Stimulated activated memory B cell treated with anti-CD40 and anti-IgM and Interleukin-4, amounts not matched to agents 10 μg/mL and 1 μg/mL and 100 μg/mL, for 72 hours (primary cell): ENCODE data around the gene DMRTB1.

Source experiments
- ATAC-seq: fragments of 150-1000 bp; cut with Tn5 transposase; 2 replicates; pipeline ENCODE4 v1.10.0; 2021
- H3K27ac Mint-ChIP-seq: one replicate; pipeline ENCODE4 v1.8.0; 2022; ENCODE audit warnings: mild to moderate bottlenecking, mixed read lengths
- H3K27me3 Mint-ChIP-seq: one replicate; pipeline ENCODE4 v1.8.0; 2022; ENCODE audit warnings: mixed read lengths
- H3K36me3 Mint-ChIP-seq: one replicate; pipeline ENCODE4 v1.8.0; 2022; ENCODE audit warnings: mixed read lengths
- H3K4me1 Mint-ChIP-seq: one replicate; pipeline ENCODE4 v1.8.0; 2022; ENCODE audit warnings: mixed read lengths
- H3K4me3 Mint-ChIP-seq: one replicate; pipeline ENCODE4 v1.8.0; 2022; ENCODE audit warnings: mild to moderate bottlenecking, moderate library complexity, mixed read lengths
- H3K9me3 Mint-ChIP-seq: one replicate; pipeline ENCODE4 v1.8.0; 2022; ENCODE audit warnings: mixed read lengths

DMRTB1 gene

DNA sequence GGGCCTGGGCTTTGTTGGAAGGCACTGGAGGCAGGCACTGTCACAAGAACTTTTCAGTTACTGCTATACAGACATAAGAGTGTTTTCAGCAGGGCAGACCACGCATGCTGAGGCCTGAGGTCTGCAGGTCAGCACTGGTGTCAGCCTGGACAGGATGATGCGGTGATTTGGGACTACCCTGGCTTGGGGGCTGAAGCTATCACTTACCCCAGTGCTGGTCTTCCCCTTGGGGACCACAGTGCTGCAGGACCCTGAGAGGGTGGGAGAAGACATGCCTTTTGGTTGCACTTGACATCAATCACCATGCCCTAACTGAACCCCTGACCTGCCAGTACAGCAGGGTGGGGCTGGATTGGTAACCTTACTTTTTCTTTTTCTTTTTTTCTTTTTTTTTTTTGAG lies 9.2 kb downstream of the DMRTB1 start:
- H3K4me3 Mint-ChIP-seq, result no peak overlapping the region
- H3K27ac Mint-ChIP-seq, result no peak overlapping the region
- no peaks in the 10 kb centered on the region for H3K36me3 Mint-ChIP-seq
- H3K4me1 Mint-ChIP-seq, result no peaks in the 10 kb centered on the region
- H3K27me3 Mint-ChIP-seq, result peaks cover 13% of the 10 kb centered on the region
- H3K9me3 Mint-ChIP-seq, result no peaks in the 10 kb centered on the region
- no peak for ATAC-seq

DNA sequence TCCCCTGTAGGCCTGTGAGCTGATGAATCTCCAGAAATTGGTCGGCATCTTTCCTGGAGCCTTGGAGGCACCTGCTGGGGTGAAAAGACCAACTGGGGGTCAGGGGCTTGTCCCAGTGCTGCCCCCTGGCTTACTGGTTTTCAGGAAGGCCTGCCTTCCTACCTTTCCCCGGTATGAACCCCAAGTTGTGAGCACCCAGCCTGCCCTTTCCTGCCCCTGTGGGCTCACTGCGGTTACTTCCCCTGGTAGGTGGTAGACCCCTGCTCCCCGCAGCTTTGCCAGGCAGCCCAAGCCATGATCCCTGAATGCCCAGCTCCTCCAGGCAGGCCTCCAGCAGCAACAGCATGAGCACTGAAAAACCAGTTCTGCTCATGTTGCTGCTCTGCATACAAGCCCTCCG lies 10.2 kb downstream of the DMRTB1 start:
- H3K9me3 Mint-ChIP-seq, result no peaks in the 10 kb centered on the region
- no peaks in the 10 kb centered on the region for H3K36me3 Mint-ChIP-seq
- no peaks in the 10 kb centered on the region for H3K4me1 Mint-ChIP-seq
- no peak overlapping the region for H3K4me3 Mint-ChIP-seq
- no peak overlapping the region for H3K27ac Mint-ChIP-seq
- no peak for ATAC-seq
- H3K27me3 Mint-ChIP-seq, result peaks cover 13% of the 10 kb centered on the region

DNA sequence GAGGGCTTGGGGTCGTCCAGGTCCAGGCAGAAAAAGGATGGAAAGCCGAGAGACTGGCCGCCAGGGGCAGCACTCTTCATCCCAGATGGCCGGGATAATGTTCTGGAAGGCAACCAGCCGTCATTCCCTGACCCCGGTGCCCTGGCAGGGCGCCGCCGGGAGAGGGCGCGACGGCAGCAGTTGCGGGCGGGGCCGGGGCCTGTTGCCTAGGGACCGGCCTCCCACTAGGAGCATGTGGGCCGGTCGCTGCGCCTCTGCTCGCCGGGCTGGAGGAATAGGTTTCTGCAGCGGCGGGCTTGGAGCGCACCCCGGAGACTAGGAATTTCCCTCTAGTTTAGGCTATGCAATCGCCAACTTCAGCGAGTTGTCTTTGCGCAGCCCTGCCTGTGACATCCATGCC lies 11.0 kb downstream of the DMRTB1 start:
- H3K4me1 Mint-ChIP-seq, result no peaks in the 10 kb centered on the region
- H3K9me3 Mint-ChIP-seq, result no peaks in the 10 kb centered on the region
- no peak for ATAC-seq
- no peak overlapping the region for H3K27ac Mint-ChIP-seq
- H3K27me3 Mint-ChIP-seq, result peaks cover 13% of the 10 kb centered on the region
- no peaks in the 10 kb centered on the region for H3K36me3 Mint-ChIP-seq
- no peak overlapping the region for H3K4me3 Mint-ChIP-seq

DNA sequence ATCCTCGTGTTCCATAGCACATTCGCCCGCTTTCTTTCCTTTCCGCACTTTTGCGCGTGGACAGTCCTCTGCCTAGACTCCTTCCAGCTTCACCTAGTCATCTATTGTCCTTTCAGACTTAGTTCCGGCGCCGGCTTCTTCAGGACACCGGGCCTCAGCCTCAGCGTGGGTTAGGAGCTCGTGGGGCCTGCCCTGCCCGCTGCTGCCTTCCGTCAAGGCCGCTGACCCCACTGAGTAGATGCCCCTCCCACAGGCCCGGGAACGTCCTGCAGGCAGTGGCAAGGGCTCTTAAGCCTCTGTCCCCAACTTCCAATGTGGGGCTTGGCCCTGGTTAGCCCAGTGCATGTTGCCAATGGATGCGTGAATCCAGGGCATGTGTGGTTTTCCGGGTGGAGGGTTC lies 11.4 kb downstream of the DMRTB1 start:
- Mint-ChIP-seq H3K4me3 (no peak overlapping the region), H3K9me3 (no peaks in the 10 kb centered on the region), H3K27me3 (peaks cover 13% of the 10 kb centered on the region), H3K36me3 (no peaks in the 10 kb centered on the region), H3K27ac (no peak overlapping the region), H3K4me1 (no peaks in the 10 kb centered on the region)
- no peak for ATAC-seq

DNA sequence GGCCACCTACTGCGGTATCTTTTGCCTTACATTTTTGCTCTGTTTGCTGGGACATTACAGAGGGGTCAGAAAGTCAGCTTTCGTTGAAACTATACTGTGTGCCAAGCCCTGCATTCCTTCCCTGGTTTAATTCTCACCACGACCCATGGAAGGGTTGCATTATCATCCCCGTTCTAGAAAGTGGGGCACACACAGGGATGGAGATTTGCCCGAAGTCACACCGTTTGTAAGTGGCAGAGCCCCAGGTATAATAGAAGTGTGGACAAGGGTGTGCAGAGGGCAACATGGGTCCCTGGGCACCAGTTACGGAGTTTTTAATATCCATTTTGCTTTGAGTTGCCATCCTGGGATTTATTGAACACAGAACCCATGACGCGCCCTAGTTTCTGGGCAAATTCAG lies 11.8 kb downstream of the DMRTB1 start:
- H3K36me3 Mint-ChIP-seq, result no peaks in the 10 kb centered on the region
- no peaks in the 10 kb centered on the region for H3K9me3 Mint-ChIP-seq
- peaks cover 16% of the 10 kb centered on the region for H3K27me3 Mint-ChIP-seq
- no peak for ATAC-seq
- no peaks in the 10 kb centered on the region for H3K4me1 Mint-ChIP-seq
- H3K4me3 Mint-ChIP-seq, result no peak overlapping the region
- H3K27ac Mint-ChIP-seq, result no peak overlapping the region

DNA sequence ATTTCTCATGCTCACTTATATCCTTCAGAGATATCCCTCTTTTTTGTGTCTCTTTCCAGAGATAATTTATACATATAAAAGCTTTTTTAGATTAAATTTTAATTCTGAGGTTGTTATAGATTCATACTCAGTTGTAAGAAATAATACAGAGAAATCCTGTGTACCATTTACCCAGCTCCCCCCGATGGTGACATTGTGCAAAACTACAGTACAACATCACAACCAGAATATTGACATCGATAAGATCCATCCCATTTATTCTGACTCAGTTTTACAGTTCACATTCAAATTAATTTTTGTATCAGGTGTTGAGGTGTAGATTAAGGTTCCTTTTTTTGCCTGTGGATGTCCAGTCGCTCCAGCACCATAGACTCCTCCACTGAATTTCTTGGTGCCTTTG lies 14.3 kb downstream of the DMRTB1 start:
- no peak overlapping the region for H3K4me3 Mint-ChIP-seq
- H3K9me3 Mint-ChIP-seq, result no peaks in the 10 kb centered on the region
- ATAC-seq, result no peak
- no peaks in the 10 kb centered on the region for H3K4me1 Mint-ChIP-seq
- H3K27ac Mint-ChIP-seq, result no peak overlapping the region
- H3K36me3 Mint-ChIP-seq, result no peaks in the 10 kb centered on the region
- peaks cover 35% of the 10 kb centered on the region for H3K27me3 Mint-ChIP-seq

DNA sequence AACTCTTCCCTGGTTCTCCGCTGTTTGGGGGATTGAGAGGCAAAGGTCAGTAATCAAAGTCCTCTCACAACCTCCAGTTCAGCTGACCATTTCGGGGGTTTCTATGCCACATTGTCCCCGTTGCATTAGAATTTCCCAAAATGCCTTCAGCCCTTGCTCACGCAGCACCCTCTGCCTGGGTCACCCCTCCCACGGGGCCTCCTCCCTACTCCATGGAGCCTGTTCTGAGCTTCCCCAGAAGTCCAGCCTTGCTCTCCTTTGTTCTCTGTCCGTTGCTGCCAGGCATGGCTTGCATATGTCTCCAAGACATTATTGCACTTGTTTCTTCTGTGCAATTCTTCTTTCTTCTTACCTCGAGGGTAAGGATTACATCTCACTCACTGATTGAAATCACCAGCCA lies 16.5 kb downstream of the DMRTB1 start:
- Mint-ChIP-seq H3K9me3 (no peaks in the 10 kb centered on the region), H3K27me3 (peaks cover 40% of the 10 kb centered on the region), H3K36me3 (no peaks in the 10 kb centered on the region), H3K4me3 (no peak overlapping the region), H3K27ac (no peak overlapping the region), H3K4me1 (no peaks in the 10 kb centered on the region)
- no peak for ATAC-seq

DNA sequence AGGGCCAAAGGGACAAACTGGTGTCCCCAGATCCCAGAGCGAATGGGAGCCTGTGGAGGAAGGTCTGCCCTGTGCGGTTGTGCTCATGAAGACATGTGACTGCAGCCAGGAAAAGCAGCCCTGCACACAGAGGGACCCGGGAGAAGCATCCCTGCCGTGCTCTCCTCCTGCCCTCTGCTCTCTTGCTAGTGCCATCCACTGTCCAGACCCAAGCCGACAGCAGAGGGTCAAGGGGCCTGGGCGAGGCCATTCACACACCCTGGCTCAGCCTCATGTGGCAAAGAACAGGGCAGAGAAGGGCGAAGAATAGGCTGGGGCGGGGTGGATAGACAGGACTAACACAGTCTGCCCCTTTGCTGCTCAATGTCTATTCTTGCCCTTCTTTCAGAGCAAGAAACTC lies 17.4 kb downstream of the DMRTB1 start:
- no peaks in the 10 kb centered on the region for H3K4me1 Mint-ChIP-seq
- no peak for ATAC-seq
- no peak overlapping the region for H3K27ac Mint-ChIP-seq
- no peaks in the 10 kb centered on the region for H3K36me3 Mint-ChIP-seq
- H3K4me3 Mint-ChIP-seq, result no peak overlapping the region
- H3K27me3 Mint-ChIP-seq, result peaks cover 38% of the 10 kb centered on the region
- H3K9me3 Mint-ChIP-seq, result no peaks in the 10 kb centered on the region

DNA sequence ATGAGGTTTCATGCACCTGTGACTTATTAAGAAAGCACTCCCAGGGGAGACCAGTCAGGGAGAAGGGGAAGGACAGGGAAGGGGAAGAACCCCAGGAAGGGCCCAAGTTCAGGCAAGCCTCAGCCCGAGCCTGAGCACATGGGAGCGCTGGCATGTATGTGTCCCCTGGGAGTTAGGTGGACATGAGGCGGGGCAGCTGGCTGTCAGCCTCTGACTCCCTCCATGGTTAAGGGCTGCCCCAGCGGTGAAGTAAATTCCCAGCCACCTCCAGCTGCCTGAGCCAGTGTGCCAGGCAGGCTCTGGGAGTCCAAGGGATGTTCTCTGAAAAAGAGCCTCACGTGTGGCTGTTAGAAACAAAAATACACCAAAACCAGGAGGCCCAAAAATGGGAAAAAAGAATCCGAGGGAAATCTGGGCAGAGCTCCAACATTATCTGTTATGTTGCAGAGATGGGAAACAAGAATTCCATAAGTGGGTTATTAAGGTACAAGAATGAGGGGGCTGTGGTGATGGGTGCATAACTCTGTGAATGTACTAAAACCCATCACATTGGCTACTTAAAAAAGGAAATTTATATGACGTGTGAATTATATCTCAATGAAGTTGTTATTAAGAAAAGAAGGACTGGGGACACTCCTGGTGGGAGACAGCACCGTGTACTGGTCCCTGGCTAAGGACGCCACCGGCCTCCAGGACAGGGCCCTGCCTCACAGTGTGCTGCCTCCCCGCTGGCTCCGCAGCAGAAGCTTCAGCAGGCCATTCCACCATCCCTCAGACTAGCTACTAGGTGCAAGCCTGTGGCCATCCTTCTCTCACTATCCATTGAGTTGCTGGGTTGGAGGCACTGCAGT lies 18.7 kb downstream of the DMRTB1 start:
- Mint-ChIP-seq H3K4me1 (no peaks in the 10 kb centered on the region), H3K27ac (no peak overlapping the region), H3K36me3 (no peaks in the 10 kb centered on the region), H3K27me3 (peaks cover 50% of the 10 kb centered on the region), H3K4me3 (no peak overlapping the region), H3K9me3 (no peaks in the 10 kb centered on the region)
- ATAC-seq, result no peak

DNA sequence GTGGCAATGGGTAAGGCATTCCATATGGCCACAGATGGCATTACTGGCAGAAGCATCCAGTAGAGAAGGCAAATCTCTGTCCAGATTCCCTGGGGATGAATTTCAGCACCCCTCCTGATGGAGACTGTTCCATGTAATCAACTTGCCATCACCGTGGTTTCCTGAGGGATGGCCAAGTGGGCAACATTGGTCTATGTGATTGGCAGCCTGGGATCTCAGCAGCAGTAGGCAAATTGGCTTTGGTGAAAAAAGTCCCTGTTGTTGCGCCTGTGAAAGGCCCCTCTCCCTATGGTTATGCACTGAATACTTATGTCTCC lies 19.3 kb downstream of the DMRTB1 start:
- ATAC-seq, result no peak
- no peak overlapping the region for H3K4me3 Mint-ChIP-seq
- no peaks in the 10 kb centered on the region for H3K9me3 Mint-ChIP-seq
- H3K4me1 Mint-ChIP-seq, result no peaks in the 10 kb centered on the region
- H3K27ac Mint-ChIP-seq, result no peak overlapping the region
- H3K27me3 Mint-ChIP-seq, result peaks cover 56% of the 10 kb centered on the region
- no peaks in the 10 kb centered on the region for H3K36me3 Mint-ChIP-seq

DNA sequence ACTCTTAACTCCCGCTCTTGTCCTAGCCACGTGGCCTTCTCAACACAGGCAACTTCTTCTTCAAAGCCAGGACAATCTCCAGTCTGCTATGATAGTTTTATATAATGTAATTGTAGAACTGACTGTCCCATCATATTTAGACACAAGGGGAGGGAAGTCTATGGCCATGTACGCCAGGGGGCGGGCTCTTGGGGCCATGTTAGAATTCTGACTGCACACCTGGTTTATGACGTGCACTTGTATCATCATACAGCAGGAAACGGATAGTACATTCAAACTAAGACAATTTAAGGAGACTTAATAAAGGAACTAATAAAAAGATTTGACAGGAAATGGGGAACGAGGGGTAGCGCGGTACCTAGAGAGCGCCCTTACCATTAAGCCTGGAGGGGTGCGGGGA lies 21.5 kb downstream of the DMRTB1 start:
- Mint-ChIP-seq H3K4me3 (no peak overlapping the region), H3K36me3 (no peaks in the 10 kb centered on the region), H3K27me3 (peaks cover 78% of the 10 kb centered on the region), H3K9me3 (no peaks in the 10 kb centered on the region), H3K4me1 (peaks cover 6% of the 10 kb centered on the region), H3K27ac (no peak overlapping the region)
- no peak for ATAC-seq

DNA sequence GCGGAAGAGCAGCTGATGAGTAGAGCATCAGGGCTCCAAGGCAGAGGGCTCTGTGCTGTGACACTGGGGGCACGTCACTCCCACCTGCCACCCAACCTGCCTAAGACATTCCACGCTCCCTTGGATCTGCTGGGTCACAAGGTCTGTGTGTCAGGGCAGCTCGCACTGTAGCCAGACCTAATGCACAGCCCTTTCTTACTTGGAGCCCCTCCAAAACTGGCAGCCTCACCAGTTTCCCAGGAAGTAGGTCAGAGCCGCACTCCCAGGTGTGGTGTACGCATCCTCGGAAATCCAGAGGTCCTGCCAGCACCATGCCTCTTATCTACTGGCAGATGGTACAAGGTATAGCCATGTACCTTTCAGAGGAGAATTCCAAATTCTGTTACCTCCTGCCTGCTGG lies 22.3 kb downstream of the DMRTB1 start:
- no peak for ATAC-seq
- Mint-ChIP-seq H3K9me3 (no peaks in the 10 kb centered on the region), H3K36me3 (no peaks in the 10 kb centered on the region), H3K27me3 (peaks cover 78% of the 10 kb centered on the region), H3K4me3 (no peak overlapping the region), H3K4me1 (peaks cover 6% of the 10 kb centered on the region), H3K27ac (no peak overlapping the region)

DNA sequence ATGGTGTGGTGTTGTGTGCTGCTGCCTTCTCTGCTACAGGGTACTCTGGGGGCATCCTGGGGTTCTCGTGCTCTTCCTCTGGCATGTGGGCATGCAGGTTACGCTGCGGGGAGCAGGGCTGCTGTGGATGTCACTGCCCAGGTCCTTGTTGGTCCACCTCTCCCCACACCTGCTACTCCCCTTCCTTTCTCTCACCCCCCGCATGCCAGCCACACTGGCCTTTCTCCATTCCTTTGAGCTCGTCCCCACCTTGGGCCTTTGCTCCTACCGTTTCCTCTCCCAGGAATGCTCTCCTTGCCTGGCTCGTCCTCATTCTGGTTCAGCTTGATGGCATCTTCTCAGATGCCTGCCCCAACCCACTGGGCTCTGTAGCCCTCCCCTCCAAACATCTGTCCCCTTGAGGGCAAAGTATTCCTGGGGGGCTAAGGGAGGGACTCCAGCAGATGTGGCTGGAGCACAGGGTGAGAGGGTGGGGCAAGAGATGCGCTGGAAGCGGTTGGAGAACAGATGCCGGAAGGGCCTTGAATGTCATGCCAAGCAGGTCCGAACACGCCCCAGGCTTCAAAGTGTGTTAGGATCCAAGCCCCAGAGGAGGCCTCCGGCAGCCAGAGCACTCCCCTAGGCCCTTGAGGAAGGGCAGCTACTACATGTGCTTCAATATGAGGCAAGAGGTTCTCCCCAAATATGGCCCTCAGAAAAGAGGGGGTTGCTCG lies 23.4 kb downstream of the DMRTB1 start:
- Mint-ChIP-seq H3K36me3 (no peaks in the 10 kb centered on the region), H3K27ac (no peak overlapping the region), H3K4me1 (peaks cover 6% of the 10 kb centered on the region), H3K9me3 (no peaks in the 10 kb centered on the region), H3K27me3 (peaks cover 71% of the 10 kb centered on the region), H3K4me3 (no peak overlapping the region)
- no peak for ATAC-seq

DNA sequence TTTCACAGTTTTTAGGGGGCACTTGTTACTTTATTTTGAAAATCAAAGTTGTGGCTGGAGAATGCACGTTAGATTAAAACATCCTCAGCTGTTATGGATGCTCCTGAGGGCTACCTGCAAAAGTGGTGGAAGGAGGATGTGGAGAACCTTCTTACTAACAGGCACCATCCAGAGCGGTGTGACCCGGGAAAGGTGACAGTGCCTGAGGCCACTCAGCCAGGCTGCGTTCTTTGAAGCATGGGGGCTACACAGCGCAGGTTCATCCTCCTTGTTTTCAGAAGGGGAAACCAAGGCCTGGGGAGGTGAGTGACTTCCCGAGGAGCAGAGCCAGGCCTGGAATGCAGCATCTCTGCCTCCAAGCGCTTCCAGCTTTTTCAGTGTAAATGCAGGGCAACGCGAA lies 24.0 kb downstream of the DMRTB1 start:
- H3K9me3 Mint-ChIP-seq, result no peaks in the 10 kb centered on the region

DNA sequence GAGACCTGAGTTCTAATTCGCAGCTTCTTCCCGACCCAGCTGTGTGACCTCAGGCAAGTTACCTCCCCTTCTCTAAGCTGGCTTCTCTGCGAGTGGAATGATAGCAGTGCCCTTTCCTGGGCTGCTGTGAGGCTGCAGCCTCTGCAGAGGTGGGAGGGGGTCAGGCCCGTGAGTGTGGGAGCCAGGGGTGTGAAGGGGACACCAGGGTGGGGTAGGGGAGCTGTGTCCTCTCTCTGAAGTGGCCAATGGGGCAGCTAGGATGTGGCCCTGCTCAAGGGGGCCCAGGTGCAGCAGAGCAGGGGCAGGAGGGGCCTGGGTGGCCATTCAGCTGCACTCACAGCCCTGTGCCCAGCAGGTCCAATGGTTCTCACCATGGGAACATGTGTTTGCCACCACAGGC lies 24.5 kb downstream of the DMRTB1 start:
- peaks cover 68% of the 10 kb centered on the region for H3K27me3 Mint-ChIP-seq
- no peak overlapping the region for H3K27ac Mint-ChIP-seq
- H3K9me3 Mint-ChIP-seq, result no peaks in the 10 kb centered on the region
- no peaks in the 10 kb centered on the region for H3K36me3 Mint-ChIP-seq
- H3K4me1 Mint-ChIP-seq, result peaks cover 6% of the 10 kb centered on the region
- no peak overlapping the region for H3K4me3 Mint-ChIP-seq
- no peak for ATAC-seq

More for the DNA sequence above, 24.0 kb downstream of the DMRTB1 start:
- ATAC-seq, result no peak
- H3K4me3 Mint-ChIP-seq, result no peak overlapping the region
- peaks cover 6% of the 10 kb centered on the region for H3K4me1 Mint-ChIP-seq
- no peaks in the 10 kb centered on the region for H3K36me3 Mint-ChIP-seq
- H3K27ac Mint-ChIP-seq, result no peak overlapping the region
- peaks cover 68% of the 10 kb centered on the region for H3K27me3 Mint-ChIP-seq
